Nephron progenitor cell (in vitro differentiated cells): ENCODE measurements around the gene ATP2B2.

Source experiments
- DNase-seq: peaks from one replicate; pipeline ENCODE4 v3.0.0; 2021
- H3K27ac Mint-ChIP-seq: 2 replicates; pipeline ENCODE4 v1.8.0; 2021; ENCODE audit warnings: mild to moderate bottlenecking, moderate library complexity, mixed read lengths
- H3K27me3 Mint-ChIP-seq: 2 replicates; pipeline ENCODE4 v1.8.0; 2021; ENCODE audit warnings: mild to moderate bottlenecking, low read depth, mixed read lengths; ENCODE audit not compliant: poor library complexity
- H3K36me3 Mint-ChIP-seq: 2 replicates; pipeline ENCODE4 v1.8.0; 2021; ENCODE audit warnings: low read depth, mixed read lengths
- H3K4me1 Mint-ChIP-seq: 2 replicates; pipeline ENCODE4 v1.8.0; 2021; ENCODE audit warnings: mixed read lengths
- H3K4me3 Mint-ChIP-seq: 2 replicates; pipeline ENCODE4 v1.8.0; 2021; ENCODE audit warnings: mild to moderate bottlenecking, moderate library complexity, mixed read lengths
- H3K9me3 Mint-ChIP-seq: 2 replicates; pipeline ENCODE4 v1.8.0; 2021; ENCODE audit warnings: mild to moderate bottlenecking, moderate library complexity, mixed read lengths
- TF ChIP-seq, protein P1 (sequence below): fragments of 200-600 bp; sonication (generic); IDR thresholded peaks from 2 replicates; pipeline ENCODE4 v1.5.0; 2021; ENCODE audit warnings: antibody characterized with exemption

ATP2B2 gene

DNA sequence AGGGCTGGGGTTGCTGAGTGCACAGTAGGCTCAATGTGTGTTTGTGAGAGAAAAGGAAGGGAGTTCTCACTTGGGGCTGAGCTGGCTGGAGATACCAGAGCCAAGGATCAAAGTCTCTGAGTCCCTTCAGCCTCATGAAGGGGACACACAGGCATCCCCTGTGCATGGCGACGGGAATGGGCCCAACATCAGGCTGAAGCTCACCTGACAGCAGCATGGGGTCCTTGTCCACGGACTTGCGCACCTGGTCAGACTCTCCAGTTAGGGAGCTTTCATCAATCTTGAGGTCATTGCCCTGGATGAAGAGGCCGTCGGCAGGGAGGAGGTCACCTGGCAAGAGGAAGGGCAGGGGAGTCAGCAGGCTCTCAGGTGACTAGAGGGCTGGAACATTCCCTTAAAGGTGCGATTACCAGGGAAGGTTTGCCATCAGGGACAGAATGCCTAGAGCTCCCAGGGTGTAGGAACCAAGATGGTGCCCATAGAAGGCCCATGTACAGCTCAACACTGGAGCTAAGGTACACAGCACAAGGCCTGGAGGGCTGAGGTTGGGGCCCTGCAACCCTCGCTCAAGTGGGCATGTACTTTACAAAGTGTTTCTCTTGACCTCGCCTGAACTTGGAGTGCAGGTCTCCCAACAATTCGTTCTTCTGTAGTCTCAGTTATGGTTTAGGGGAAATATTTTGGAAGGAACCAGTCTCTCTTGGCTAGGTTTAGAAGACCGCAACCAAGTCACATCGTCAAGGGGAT, 104.5 kb downstream of the ATP2B2 start:
- TF ChIP-seq, protein P1, sequence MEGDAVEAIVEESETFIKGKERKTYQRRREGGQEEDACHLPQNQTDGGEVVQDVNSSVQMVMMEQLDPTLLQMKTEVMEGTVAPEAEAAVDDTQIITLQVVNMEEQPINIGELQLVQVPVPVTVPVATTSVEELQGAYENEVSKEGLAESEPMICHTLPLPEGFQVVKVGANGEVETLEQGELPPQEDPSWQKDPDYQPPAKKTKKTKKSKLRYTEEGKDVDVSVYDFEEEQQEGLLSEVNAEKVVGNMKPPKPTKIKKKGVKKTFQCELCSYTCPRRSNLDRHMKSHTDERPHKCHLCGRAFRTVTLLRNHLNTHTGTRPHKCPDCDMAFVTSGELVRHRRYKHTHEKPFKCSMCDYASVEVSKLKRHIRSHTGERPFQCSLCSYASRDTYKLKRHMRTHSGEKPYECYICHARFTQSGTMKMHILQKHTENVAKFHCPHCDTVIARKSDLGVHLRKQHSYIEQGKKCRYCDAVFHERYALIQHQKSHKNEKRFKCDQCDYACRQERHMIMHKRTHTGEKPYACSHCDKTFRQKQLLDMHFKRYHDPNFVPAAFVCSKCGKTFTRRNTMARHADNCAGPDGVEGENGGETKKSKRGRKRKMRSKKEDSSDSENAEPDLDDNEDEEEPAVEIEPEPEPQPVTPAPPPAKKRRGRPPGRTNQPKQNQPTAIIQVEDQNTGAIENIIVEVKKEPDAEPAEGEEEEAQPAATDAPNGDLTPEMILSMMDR: no peak
- no peaks in the 10 kb centered on the region for H3K36me3 Mint-ChIP-seq
- H3K9me3 Mint-ChIP-seq: no peaks in the 10 kb centered on the region
- H3K4me3 Mint-ChIP-seq: no peak overlapping the region
- no peak overlapping the region for H3K27ac Mint-ChIP-seq
- DNase-seq: no peak
- peaks cover 22% of the 10 kb centered on the region for H3K27me3 Mint-ChIP-seq
- H3K4me1 Mint-ChIP-seq: peaks cover 6% of the 10 kb centered on the region

DNA sequence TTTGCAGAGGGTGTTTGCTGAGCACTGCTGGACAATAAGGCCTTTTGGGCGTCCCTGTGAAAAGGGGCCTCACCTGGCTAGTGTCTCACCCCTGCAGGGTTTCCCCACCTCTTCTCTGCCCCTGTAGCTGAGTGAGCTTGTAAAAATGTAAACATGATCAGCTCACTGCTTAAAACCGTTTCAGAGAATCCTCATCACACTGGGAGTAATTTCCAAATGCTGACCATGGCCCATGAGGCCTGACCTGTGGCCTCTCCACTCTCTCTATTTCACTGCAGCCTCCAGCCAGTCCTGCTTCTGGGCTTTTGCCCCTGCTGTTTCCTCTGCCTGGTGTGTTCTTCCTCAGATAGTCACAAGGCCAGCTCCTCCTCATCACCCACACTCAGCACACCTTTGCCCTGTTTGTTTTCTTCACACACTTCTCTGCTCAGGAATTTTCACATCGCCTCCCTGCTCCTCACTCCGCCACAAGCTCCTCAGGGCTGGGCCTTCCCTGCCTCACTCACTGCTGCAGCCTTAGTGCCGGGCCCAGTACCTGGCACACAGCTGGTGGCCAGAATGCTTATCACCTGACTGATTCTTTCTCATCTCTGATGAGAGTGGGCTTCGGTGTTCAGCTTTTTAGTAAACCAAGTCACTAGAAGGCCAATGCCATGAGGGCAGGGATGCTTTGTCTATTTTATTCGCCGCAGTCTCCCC, 105.2 kb downstream of the ATP2B2 start:
- Mint-ChIP-seq H3K4me1 (peaks cover 6% of the 10 kb centered on the region), H3K27ac (no peak overlapping the region), H3K4me3 (no peak overlapping the region), H3K36me3 (no peaks in the 10 kb centered on the region), H3K9me3 (no peaks in the 10 kb centered on the region), H3K27me3 (peaks cover 27% of the 10 kb centered on the region)
- no peak for DNase-seq
- TF ChIP-seq, protein P1: no peak

- Mint-ChIP-seq H3K27ac (no peak overlapping the region), H3K27me3 (peaks cover 29% of the 10 kb centered on the region), H3K36me3 (no peaks in the 10 kb centered on the region), H3K9me3 (no peaks in the 10 kb centered on the region), H3K4me3 (no peak overlapping the region), H3K4me1 (peaks cover 6% of the 10 kb centered on the region)
- TF ChIP-seq, protein P1: no peak
- DNase-seq: no peak
These were observed 105.8 kb downstream of the ATP2B2 start for GRCh38 chr3:10399634-10400033.

GRCh38 chr3:10398341-10398740, 107.0 kb downstream of the ATP2B2 start:
- H3K4me1 Mint-ChIP-seq: peaks cover 6% of the 10 kb centered on the region
- no peak overlapping the region for H3K4me3 Mint-ChIP-seq
- peaks cover 30% of the 10 kb centered on the region for H3K27me3 Mint-ChIP-seq
- TF ChIP-seq, protein P1: no peak
- H3K36me3 Mint-ChIP-seq: no peaks in the 10 kb centered on the region
- DNase-seq: no peak
- no peak overlapping the region for H3K27ac Mint-ChIP-seq
- no peaks in the 10 kb centered on the region for H3K9me3 Mint-ChIP-seq

- Mint-ChIP-seq H3K9me3 (no peaks in the 10 kb centered on the region), H3K27ac (no peak overlapping the region), H3K4me1 (peaks cover 6% of the 10 kb centered on the region), H3K27me3 (peaks cover 34% of the 10 kb centered on the region), H3K4me3 (no peak overlapping the region), H3K36me3 (no peaks in the 10 kb centered on the region)
- no peak for DNase-seq
- TF ChIP-seq, protein P1: no peak
These were observed 107.5 kb downstream of the ATP2B2 start for GRCh38 chr3:10397879-10398278.
